A673 (cell line): Measurements from ENCODE around the gene C10orf53.

ENCODE experiments used
- CTCF ChIP-seq: fragments of 300-800, 200-600 bp; sonication (generic); conservative IDR thresholded peaks from 2 replicates; pipeline ENCODE4 v1.5.1; 2017; ENCODE audit warnings: low read depth, mild to moderate bottlenecking, antibody characterized with exemption, low read length, moderate library complexity, mixed read lengths
- EZH2 ChIP-seq: fragments of 200-600 bp; sonication (generic); IDR thresholded peaks from 2 replicates; pipeline ENCODE4 v1.6.1; 2017; ENCODE audit warnings: borderline replicate concordance, low read depth, mild to moderate bottlenecking, mixed read lengths, antibody characterized with exemption, low read length; ENCODE audit not compliant: poor library complexity, severe bottlenecking

GRCh38 chr10:49666685-49667084, 12.8 kb upstream of the C10orf53 start:
- TF ChIP-seq CTCF (no peak), EZH2 (no peak)
